Progenitor cell of endocrine pancreas (in vitro differentiated cells): ENCODE measurements around the gene TBX5. TPM values are rescaled to one million over a fixed set of nuclear protein-coding genes. Genes with fewer than 3 reads are reported as not detected.

Experiments
- DNase-seq: peaks from one replicate; pipeline ENCODE4 v3.0.0; 2021; ENCODE audit warnings: low spot score; ENCODE audit not compliant: unreplicated experiment
- H3K27ac Mint-ChIP-seq: 2 replicates; pipeline ENCODE4 v1.8.0; 2021; ENCODE audit warnings: mild to moderate bottlenecking, moderate library complexity, mixed read lengths
- H3K27me3 Mint-ChIP-seq: 2 replicates; pipeline ENCODE4 v1.8.0; 2021; ENCODE audit warnings: mixed read lengths
- H3K36me3 Mint-ChIP-seq: 2 replicates; pipeline ENCODE4 v1.8.0; 2022; ENCODE audit warnings: mixed read lengths; ENCODE audit not compliant: insufficient read depth
- H3K4me1 Mint-ChIP-seq: 2 replicates; pipeline ENCODE4 v1.8.0; 2021; ENCODE audit warnings: low read depth, mixed read lengths
- H3K4me3 Mint-ChIP-seq: 2 replicates; pipeline ENCODE4 v1.8.0; 2021; ENCODE audit warnings: low read depth, mild to moderate bottlenecking, moderate library complexity, mixed read lengths
- H3K9me3 Mint-ChIP-seq: 2 replicates; pipeline ENCODE4 v1.8.0; 2021; ENCODE audit warnings: low read depth, mixed read lengths
- CTCF ChIP-seq: fragments of 200-600 bp; sonication (generic); IDR thresholded peaks from one replicate; pipeline ENCODE4 v1.5.0; 2021; ENCODE audit warnings: antibody characterized with exemption, mild to moderate bottlenecking; ENCODE audit not compliant: unreplicated experiment
- total RNA-seq: library from RNA; stranded (reverse); gene quantifications from 2 replicates; pipeline ENCODE4 v1.2.1, GENCODE V29; 2021

The TBX5 gene
- total RNA-seq, 1 donor from 2014 or later, result not detected

- DNase-seq, result no peak
- Mint-ChIP-seq H3K9me3 (peaks cover 8% of the 10 kb centered on the region), H3K4me3 (no peak overlapping the region), H3K4me1 (peaks cover 1% of the 10 kb centered on the region), H3K27ac (no peak overlapping the region), H3K36me3 (peaks cover 2% of the 10 kb centered on the region), H3K27me3 (peaks cover 6% of the 10 kb centered on the region)
- TF ChIP-seq CTCF, result no peak
Measured at GRCh38 chr12:114341635-114342034, 64.3 kb downstream of the TBX5 start.

- no peak for TF ChIP-seq CTCF
- Mint-ChIP-seq H3K27me3 (peaks cover 2% of the 10 kb centered on the region), H3K4me3 (no peak overlapping the region), H3K9me3 (peaks cover 8% of the 10 kb centered on the region), H3K4me1 (peaks cover 11% of the 10 kb centered on the region), H3K36me3 (peaks cover 2% of the 10 kb centered on the region), H3K27ac (no peak overlapping the region)
- DNase-seq, result no peak
Measured at GRCh38 chr12:114340231-114340630, 65.7 kb downstream of the TBX5 start.

GRCh38 chr12:114339626-114340025 is 66.3 kb downstream of the TBX5 start:
- Mint-ChIP-seq H3K27me3 (peaks cover 2% of the 10 kb centered on the region), H3K36me3 (peaks cover 2% of the 10 kb centered on the region), H3K27ac (no peak overlapping the region), H3K4me1 (peaks cover 16% of the 10 kb centered on the region), H3K9me3 (peaks cover 8% of the 10 kb centered on the region), H3K4me3 (no peak overlapping the region)
- no peak for DNase-seq
- TF ChIP-seq CTCF, result no peak

GRCh38 chr12:114335607-114336006 is 70.3 kb downstream of the TBX5 start:
- DNase-seq, result no peak
- no peak for TF ChIP-seq CTCF
- Mint-ChIP-seq H3K9me3 (peaks cover 11% of the 10 kb centered on the region), H3K4me1 (peaks cover 16% of the 10 kb centered on the region), H3K27ac (peak overlapping the region; percentile 67), H3K4me3 (no peak overlapping the region), H3K36me3 (peaks cover 2% of the 10 kb centered on the region), H3K27me3 (no peaks in the 10 kb centered on the region)

GRCh38 chr12:114334395-114334794 is 71.5 kb downstream of the TBX5 start:
- no peak for DNase-seq
- Mint-ChIP-seq H3K4me1 (peaks cover 16% of the 10 kb centered on the region), H3K9me3 (peaks cover 15% of the 10 kb centered on the region), H3K27me3 (no peaks in the 10 kb centered on the region), H3K36me3 (peaks cover 2% of the 10 kb centered on the region), H3K4me3 (no peak overlapping the region), H3K27ac (no peak overlapping the region)
- no peak for TF ChIP-seq CTCF
